Measurements from ENCODE around the gene CAMKK1.
"Not testable (repeated sequence)": the region's sequence is repeated elsewhere in the genome, so short reads cannot be mapped to it uniquely, and the experiment has no call there.

Gene CAMKK1

GRCh38 chr17:3873862-3874261 lies 19.0 kb downstream of the CAMKK1 start:
- DNase-seq = no peak

- no peak for DNase-seq
These were observed 22.0 kb downstream of the CAMKK1 start for GRCh38 chr17:3870871-3871306.

GRCh38 chr17:3867606-3868005 lies 25.2 kb downstream of the CAMKK1 start:
- no peak for DNase-seq

- DNase-seq = no peak
These were observed 25.7 kb downstream of the CAMKK1 start for GRCh38 chr17:3867106-3867505.

GRCh38 chr17:3866276-3866675 lies 26.6 kb downstream of the CAMKK1 start:
- DNase-seq = no peak

GRCh38 chr17:3865176-3865575 lies 27.7 kb downstream of the CAMKK1 start:
- no peak for DNase-seq

- no peak for DNase-seq
These were observed 28.3 kb downstream of the CAMKK1 start for GRCh38 chr17:3864534-3864933.

GRCh38 chr17:3861761-3862681 lies 30.8 kb downstream of the CAMKK1 start:
- DNase-seq = no peak

- no peak for DNase-seq
These were observed 31.7 kb downstream of the CAMKK1 start for GRCh38 chr17:3860939-3861700.

GRCh38 chr17:3859940-3860339 lies 32.9 kb downstream of the CAMKK1 start:
- no peak for DNase-seq

- DNase-seq = no peak
These were observed 35.4 kb downstream of the CAMKK1 start for GRCh38 chr17:3857261-3858105.

GRCh38 chr17:3854204-3854603 lies 38.6 kb downstream of the CAMKK1 start:
- not testable (repeated sequence) for DNase-seq

- DNase-seq = no peak
These were observed 40.3 kb downstream of the CAMKK1 start for GRCh38 chr17:3852561-3852960.

GRCh38 chr17:3851461-3852100 lies 41.3 kb downstream of the CAMKK1 start:
- DNase-seq = no peak

GRCh38 chr17:3848229-3848835 lies 44.5 kb downstream of the CAMKK1 start:
- no peak for DNase-seq

GRCh38 chr17:3847165-3847670 lies 45.6 kb downstream of the CAMKK1 start:
- no peak for DNase-seq

- DNase-seq = no peak
These were observed 46.3 kb downstream of the CAMKK1 start for GRCh38 chr17:3846437-3847164.

- peak; percentile 92 for DNase-seq
These were observed 47.0 kb downstream of the CAMKK1 start, which contains the start of gene NCBP3 for GRCh38 chr17:3845621-3846436. Gene NCBP3 (minus strand): TSS chr17:3846246. CDS start chr17:3846223, 23 bp downstream.

GRCh38 chr17:3845291-3845620 lies 47.6 kb downstream of the CAMKK1 start:
- peak; percentile 35 for DNase-seq

- not testable (repeated sequence) for DNase-seq
These were observed 48.3 kb downstream of the CAMKK1 start for GRCh38 chr17:3844556-3844955.
